GM19397 (cell line): ENCODE measurements around the gene WDR90.
"Not testable (repeated sequence)": the region's sequence is repeated elsewhere in the genome, so short reads cannot be mapped to it uniquely, and the experiment has no call there.

Experiments
- ATAC-seq: cut with Tn5 transposase; IDR thresholded peaks from one replicate; pipeline ENCODE4 v1.9.1; 2021; ENCODE audit warnings: mild to moderate bottlenecking, moderate library complexity; ENCODE audit not compliant: unreplicated experiment

Gene WDR90

DNA sequence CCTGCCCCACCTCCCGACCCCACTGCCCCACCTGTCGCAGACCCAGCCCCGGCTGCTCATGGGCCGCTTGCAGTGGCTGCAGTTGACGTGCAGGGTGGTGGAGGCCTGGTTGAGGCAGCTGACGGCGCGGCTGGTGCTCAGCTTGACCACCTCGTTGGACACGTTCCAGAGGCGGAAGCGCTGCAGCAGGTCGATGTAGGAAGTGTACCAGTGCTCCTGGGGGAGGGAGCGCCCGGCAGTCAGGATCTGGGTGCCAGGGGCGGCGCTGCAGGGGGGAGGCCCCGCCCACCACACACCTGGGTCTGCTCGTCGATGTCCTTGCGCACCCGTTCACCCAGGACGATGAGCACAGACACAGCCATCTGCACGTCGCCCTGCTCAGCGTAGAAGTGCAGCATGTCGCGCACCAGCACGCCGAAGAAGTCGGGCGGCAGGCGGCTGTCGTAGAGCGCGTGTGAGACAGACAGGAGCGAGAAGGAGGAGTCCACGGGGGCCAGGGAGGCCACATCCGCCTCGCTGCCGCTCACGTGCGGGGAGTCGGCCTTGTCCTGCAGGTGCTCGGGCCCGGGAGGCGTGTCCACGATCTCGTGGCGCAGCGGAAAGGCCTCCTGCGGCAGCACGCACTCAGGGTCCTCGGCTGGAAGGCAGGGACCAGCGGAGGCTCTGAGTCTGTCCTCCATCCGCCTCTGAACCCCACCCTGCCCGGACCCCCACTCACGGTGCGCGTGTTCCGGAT, 36.0 kb downstream of the WDR90 start:
- ATAC-seq, result no peak

DNA sequence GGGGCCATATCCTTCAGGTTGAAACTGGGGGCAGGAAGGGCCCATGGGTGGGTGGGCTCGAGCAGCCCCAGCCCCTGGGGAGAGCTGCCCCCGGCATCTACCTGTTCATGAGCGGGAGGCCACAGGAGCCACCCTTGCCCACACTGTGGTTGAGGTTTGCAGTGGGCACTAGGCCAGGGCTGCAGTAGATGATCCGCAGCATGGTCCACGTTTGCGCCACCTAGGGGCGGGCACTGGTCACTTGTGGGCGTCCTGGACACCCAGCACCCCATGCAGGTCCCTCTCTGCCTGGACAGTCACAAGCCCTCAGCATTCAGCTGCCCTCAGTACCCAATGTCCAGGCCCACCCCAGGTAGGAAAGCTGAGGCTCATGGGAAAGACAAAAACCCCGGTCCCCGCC, 36.8 kb downstream of the WDR90 start:
- ATAC-seq, result no peak

DNA sequence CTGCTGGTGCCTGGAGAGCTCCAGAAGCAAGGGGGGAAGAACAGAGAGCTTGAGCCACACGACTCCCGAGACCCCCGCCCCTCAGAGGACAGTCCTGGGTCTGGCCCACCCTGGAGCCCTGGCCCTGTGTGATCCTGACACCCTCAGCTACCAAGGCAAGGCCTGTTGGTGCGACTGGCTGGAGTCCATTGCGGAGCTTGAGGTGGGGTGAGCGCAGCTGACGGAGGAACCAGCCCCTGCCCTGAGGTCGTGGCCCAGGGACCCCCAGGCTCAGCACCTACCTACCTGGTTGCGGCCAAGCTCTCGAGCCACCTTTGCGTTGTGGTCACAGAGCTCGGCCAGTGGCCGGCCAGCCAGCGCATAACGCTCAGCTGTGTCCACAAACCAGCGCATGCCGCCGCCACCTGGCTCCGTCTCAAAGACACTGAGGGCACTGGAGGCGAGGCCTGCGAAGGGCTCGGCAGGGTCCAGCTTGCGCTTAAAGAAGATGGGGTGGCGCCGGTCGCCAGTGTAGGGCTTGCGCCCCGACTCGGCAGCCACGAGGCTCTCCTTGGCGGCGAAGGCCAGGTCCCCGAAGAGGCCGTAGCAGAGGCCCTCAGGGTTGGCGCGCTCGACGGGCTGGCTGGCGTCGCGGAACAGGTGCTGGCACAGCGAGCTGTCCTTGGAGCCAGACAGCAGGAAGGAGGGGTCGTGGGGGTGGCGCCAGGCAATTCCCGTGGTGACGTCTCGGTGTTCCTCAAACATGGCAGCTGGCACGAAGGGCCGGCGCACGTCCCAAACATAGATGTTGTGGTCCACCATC, 37.5 kb downstream of the WDR90 start:
- ATAC-seq, result no peak

DNA sequence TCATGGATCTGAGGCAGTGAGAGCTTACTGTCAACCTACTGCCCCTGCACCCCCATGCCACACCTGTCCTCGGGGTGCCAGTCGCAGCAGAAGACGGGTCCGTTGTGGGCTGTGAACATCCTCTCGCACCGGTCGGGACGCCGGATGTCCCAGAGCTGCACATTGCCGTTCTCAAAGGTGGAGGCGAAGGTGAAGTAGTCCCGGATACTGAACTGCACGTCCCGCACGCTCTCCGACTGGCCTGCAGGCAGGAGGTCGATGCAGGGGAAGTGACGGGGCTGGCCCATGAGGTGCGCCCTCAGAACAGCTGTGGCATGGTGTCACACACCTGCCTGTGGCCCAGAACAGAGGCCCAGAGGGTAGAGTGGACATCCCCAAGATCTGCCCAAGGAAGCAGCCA, 38.3 kb downstream of the WDR90 start:
- no peak for ATAC-seq

DNA sequence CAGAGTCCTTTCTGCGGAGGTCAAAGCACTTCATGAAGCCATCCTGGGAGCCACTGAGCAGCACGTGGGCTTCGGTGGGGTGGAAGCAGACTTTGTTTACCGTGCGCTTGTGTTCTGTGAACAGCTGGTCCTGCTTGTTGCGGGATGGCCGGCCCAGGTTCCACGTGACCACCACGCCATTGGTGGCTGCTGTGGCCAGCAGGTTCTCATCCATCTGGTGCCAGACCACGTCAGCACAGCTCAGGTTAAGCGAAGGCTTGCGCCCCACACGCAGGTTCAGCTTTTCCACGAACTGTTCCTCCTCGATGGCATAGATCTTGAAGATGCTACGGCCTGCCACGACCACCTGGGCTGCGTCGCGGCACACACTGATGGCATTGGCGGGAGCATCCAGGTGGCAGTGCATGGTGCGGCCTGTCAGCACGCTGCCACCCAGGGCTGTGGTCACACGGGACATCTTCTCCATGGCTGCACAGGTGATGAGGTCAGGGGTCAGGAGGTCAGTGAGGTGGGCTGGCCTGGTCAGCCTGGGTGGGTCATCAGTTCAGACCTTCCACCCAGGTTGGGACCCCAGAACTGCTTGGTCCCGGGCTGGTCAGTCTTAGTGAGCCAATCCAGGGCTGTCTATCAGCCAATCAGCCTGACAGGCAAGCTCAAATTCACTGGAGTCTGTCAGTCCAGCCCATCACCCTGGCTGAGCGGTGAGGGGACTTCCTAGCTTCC, 40.2 kb downstream of the WDR90 start:
- ATAC-seq, result no peak

DNA sequence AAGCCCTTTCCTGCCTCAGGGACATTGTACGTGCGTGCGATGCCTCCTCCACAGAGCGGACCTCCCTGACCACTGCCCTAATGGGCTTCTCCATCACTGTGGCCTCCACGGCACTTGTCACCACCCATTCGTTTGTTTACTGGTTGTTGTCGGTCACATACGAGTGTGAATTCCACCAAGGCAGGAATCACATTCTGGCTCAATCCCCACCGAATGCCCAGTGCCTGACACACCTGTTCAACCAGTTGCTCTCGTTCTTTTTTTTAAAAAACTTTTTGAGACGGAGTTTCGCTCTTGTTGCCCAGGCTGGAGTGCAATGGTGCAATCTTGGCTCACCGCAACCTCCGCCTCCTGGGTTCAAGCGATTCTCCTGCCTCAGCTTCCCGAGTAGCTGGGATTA, 42.1 kb downstream of the WDR90 start:
- ATAC-seq, result not testable (repeated sequence)

DNA sequence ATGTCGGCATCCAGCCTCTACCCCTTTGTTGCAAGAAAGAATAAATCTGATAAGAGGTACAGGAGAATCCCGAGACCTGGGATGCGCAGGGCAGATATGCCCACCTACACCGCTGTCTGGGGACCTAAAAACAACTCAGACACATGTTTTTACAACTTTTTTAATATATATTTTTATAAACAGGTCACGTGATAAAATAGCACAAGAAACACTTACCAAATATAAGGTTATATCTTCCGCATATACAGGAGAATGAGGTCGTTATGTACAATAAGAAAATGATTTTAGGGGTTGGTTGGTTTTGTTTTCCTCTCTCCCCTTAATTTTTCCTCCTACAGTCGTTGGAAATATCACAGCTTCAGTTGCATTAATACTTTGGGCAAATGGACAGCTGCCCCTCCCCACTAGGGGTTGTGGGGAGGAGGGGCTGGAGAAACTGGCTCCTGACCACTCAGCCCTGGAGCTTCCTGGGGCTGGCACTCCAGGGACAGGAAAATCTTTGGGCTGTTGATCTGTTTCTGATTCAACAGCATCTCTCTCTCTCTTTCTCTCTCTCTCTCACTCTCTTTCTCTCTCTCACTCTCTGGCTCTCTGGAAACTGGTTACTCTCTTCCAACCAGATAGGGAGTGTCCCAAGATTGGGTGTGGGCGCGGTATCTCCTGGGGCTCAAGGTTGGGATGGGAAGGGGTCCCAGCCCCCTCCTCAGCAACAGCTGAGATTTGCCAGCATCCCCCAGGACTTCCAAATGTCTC, 43.4 kb downstream of the WDR90 start:
- no peak for ATAC-seq

DNA sequence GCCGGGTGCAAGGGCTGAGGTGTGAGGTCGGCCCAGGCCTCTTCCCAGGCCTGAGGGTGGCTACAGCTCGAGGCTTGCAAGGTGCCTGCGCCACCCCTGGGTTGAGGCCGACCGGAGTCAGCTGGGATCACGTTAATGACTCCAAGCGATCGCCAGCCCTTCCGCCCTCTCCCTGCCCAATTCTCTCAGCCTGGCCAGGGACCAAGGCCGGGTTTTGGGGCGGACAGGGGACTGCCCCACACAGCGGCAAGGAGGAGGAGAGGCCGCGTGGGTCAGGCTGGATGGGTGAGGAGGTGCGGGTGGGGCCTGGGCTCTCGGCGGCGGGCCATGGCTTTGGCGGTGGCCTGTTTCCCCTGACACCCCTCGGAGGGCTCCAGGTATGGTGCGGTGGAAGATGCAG, 44.2 kb downstream of the WDR90 start:
- ATAC-seq, result no peak

DNA sequence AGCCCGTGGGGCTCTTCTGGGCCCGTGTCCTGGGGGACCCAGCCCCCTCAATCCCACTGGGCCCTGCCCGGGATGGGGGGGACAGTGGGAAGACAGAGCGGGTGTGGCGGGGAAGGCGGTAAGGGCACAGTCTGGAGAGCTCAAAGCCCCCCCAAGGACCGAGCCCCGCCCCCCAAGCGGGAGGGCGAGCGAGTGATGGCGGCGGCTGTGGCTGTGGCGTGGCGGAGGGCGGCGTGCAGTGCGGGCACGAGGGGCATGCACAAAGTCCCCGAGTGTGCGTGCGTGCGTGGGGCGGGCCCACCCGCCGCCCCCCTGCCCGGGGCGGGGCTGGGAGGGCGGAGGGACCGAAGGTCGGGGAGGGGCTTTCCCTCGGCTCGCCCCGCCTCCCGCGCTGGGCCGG, 44.6 kb downstream of the WDR90 start:
- ATAC-seq, result no peak

DNA sequence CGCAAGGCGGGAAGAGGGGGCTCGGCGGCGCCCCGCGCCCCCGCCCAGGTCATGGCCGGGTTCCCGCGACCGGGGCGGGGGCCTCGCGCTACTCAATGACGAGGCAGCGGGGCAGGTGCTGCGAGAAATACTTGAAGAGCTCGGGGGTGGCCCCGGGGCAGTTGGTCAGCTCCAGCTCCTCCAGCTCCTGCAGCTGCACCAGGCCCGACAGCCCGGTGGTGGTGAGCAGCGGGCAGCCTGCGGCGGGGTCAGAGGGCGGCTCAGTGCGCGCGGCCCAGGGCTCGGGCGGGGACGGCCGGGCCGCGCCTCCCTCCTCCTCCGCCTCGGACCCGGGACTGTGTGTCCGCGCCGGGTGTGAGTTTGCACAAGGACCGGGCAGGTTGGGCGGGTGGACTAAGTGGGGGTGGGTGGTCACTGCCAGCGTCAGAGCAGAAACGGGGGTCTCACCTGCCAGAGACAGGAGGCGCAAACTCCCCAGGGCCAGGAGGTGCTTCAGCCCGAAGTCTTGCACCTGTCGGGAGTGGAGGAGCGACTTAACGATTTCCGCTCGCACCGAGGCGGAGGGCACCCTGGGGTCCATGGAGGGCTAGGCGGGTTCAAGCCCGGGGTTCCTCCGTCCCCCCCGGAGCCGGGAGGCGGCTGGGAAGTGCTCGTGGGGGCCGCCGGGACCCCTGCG, 45.2 kb downstream of the WDR90 start:
- ATAC-seq, result no peak

DNA sequence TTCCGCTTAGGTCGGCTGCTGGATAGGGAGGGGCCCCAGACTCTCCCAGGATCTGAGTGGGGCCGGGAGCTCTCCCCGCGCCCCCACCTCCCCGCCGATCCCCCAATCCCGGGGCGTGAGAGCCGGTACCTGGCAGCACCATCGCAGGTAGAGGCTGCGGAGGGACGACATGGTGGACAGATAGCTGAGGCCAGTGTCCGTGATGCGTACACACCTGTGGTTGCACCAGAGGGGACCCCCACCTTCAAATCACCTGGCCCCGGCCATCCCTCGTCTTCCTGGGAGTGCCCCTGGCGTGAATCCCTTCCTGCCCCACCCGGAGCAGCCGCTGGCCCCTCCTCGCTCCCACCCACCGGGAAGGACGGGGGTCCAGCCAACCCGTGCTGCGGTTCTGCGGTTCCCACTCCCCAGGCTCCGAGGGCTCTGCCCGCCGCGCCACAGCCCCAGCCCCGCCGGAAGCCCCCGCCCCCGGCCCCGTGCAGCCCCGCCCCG, 45.7 kb downstream of the WDR90 start:
- ATAC-seq, result no peak

DNA sequence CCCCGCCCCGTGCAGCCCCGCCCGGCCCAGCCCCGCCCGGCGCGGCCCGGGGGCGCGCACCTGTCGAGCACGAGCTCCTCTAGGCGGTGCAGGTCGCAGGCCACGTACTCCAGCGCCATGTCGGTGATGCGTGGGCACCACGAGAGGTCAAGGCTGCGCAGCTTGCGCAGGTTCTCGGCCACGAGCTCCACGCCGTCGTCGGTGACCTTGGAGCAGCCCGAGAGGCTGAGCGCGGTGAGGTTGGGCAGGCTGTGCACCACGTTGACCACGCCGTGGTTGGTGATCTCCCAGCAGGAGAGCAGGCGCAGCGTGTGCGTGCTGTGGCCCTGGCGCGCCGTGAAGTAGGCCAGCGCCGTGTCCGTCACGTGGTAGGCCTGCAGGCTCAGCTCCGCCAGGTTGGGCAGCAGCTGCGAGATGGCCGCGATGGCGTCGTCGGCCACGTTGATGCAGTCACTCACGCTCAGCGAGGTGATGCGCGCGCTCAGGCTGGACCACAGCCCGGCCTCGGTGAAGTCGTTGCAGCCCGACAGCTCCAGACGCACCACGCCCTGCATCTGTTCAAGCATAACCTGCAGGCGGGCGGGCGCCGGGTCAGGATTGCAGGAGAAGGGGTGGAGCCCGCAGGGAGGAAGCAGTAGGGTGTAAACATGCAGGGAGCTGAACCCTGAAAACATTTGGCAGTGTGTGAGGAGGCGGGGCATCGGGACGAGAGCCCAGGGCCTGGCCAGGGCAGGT, 46.4 kb downstream of the WDR90 start:
- ATAC-seq, result no peak

DNA sequence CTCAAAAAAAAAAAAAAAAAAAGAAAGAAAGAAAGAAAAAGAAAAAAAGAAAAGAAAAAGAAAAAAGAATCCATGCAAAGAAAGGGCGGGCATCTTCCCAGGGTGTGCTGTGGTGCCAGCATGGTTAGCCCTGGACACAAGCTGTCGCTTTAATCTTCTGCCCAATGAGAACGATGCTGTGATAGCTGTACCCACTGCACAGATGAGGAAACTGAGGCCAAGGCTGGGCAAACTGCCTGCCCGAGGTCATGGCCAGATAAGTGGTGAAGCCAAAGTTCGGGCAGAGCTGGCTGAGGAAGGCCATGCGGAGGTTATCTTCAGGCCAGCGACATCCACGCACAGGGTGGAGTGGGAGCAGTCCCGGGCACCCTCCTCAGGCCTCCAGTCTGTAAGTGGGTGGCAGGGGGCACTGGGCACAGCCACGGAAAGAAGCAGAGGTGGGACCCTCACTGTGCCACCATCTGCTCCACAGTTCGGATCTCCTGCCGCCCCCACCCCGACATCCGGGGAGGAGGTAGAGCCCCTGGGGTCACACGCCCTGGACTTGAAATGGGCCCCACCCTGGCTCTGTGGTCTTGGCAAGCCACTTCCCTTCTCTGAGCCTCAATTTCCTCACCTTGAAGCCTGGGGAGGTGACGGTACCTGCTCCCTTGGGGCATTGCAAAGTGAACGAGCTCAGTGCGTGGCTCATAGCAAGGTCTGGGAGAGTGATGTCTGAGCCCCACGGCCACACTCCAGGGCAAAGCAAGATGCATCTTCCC, 49.9 kb downstream of the WDR90 start:
- ATAC-seq, result no peak

DNA sequence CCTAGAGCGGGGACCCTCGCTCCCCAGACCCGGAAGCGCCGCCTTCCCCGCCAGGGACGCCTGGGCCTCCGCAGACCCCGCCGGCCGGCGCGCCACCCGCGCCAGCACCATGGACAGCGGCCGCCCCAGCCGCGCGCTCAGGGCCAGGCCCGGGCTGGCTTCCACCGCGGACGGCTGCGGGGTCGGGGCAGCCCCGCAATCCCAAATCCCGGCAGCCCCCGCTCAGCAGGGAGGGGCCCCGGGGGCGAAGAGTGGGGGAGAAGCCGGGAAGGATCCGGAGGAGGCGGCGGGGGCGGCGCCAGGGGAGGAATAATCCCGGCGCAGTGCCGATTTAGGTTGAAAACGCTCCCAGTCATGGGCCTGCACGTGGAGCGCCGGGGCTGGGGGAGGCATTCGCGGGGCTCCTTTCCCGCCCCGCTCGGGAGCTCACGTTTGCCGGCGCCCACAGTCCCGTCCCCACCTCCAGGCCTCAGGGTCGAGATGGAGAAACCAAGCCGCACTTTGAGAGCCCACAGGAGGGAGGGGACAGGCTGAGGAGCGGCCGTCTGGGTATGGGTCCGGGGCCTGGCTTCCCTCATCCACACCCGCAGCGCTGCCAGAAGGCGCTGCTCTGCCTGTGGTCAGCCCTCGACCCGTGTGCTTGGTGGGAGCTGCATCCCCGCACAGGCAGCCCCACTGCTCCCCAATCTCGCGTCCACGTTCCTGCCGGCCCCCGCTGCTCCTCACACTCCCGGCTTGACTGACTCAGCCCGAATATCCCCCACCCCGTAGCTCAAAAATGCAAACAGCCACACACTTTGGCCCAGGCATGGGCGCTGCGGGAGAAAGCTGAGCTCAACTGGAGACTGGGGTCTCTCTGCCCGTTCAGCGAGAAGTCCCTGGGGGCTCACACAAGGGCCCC, 51.8 kb downstream of the WDR90 start:
- no peak for ATAC-seq

DNA sequence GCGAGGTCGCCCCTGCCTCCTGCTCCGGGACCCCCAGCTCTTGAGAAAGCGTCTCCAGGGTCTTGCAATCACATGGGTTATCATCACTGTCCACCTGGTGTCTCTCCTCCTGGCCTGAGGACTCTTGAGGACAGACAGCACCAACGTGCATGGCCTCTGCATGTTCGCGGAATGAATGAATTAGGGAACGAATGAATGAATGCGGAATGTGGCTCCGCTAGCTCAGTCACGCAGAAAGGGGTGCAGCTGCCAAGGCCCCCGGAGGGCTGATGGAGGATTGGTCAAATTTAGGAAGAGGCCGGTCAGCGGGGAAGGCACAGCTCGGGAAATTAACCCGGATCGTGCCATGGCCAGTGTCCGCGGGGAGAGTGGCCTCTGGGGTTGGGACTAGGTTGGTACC, 53.2 kb downstream of the WDR90 start:
- ATAC-seq, result no peak

DNA sequence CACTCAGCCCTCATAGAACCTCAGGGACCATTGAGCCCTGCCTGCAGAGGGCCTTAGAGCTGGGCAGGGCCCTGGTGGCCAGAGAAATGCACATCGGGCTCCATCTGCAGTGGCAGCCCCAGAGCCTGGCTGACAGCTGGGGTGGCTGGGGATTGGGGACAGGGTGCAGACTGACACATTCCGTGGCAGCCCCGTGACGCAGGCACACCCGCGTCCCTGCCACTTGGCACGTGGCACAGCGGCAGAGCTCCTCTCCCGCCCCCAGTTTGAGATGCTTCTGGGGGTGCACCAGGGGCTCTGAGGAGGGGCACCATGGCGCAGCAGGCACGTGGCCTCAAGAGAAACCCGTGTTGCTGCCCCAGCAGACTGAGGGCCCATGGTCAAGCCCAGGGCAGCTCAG, 54.2 kb downstream of the WDR90 start:
- ATAC-seq, result no peak

DNA sequence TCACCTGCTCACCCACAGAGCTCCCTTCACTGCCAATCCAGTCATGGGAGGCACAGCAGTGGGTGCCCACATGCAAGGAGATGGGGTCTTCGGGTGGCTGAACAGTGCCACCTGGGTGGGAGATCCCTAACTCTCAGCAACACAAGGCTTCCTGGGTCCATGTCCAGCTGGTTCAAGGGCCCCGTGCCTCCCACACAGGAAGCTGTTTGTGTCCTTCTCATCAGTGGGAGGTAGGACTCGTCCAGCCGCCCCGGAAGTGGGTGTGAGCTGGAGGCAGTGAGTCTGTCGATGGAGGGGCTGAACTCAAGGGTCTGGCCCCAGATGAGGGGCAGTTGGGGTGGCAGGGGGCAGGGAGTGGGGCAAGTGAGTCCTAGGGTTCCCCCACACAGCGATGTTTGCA, 54.9 kb downstream of the WDR90 start:
- no peak for ATAC-seq
